A549 (cell line): ENCODE data around the gene TSPAN18.

Source experiments
- CEBPB ChIP-seq, 2 experiments: fragments of >200 bp in 1 of 2; sonication (Bioruptor Twin) in 1 of 2; formaldehyde crosslinking in 1 of 2; IDR thresholded peaks; 2 replicates each; pipeline ENCODE4 v1.6.1; 2012 to 2016
- MAZ ChIP-seq: fragments of 150-350 bp; IDR thresholded peaks from 2 replicates; pipeline ENCODE4 v1.6.1; 2014; ENCODE audit warnings: antibody characterized with exemption, low read depth, low read length, borderline replicate concordance
- NFE2L2 ChIP-seq: fragments of 150-350 bp; conservative IDR thresholded peaks from 2 replicates; pipeline ENCODE4 v1.6.1; 2014; ENCODE audit warnings: low read length
- POLR2AphosphoS2 ChIP-seq: conservative IDR thresholded peaks from 2 replicates; pipeline ENCODE4 v1.6.1; 2012; ENCODE audit warnings: low read length, improper control_type of control experiment, inconsistent platforms
- SMC3 ChIP-seq: fragments of >200 bp; sonication (Bioruptor Twin); formaldehyde crosslinking; IDR thresholded peaks from 3 replicates; pipeline ENCODE4 v1.6.1; 2018; ENCODE audit warnings: inconsistent platforms
- ZFP36 ChIP-seq: fragments of 450-650 bp; IDR thresholded peaks from 2 replicates; pipeline ENCODE4 v1.6.1; 2014; ENCODE audit warnings: borderline replicate concordance; ENCODE audit not compliant: partially characterized antibody
- TF ChIP-seq, protein P1 (sequence below): fragments of >200 bp; sonication (Bioruptor Twin); formaldehyde crosslinking; IDR thresholded peaks from 3 replicates; pipeline ENCODE4 v1.5.1; 2016

- TF ChIP-seq, protein P1, sequence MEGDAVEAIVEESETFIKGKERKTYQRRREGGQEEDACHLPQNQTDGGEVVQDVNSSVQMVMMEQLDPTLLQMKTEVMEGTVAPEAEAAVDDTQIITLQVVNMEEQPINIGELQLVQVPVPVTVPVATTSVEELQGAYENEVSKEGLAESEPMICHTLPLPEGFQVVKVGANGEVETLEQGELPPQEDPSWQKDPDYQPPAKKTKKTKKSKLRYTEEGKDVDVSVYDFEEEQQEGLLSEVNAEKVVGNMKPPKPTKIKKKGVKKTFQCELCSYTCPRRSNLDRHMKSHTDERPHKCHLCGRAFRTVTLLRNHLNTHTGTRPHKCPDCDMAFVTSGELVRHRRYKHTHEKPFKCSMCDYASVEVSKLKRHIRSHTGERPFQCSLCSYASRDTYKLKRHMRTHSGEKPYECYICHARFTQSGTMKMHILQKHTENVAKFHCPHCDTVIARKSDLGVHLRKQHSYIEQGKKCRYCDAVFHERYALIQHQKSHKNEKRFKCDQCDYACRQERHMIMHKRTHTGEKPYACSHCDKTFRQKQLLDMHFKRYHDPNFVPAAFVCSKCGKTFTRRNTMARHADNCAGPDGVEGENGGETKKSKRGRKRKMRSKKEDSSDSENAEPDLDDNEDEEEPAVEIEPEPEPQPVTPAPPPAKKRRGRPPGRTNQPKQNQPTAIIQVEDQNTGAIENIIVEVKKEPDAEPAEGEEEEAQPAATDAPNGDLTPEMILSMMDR, result no peak
- TF ChIP-seq CEBPB (IDR thresholded peaks at IDR 0.05) (no peak), MAZ (no peak), ZFP36 (no peak), POLR2AphosphoS2 (no peak), NFE2L2 (no peak), SMC3 (no peak)
Observed at GRCh38 chr11:44930588-44931302, 204.0 kb downstream of the TSPAN18 start.
